GM21529 (cell line): ENCODE results near the gene ITGB8.

Experiments
- ATAC-seq: cut with Tn5 transposase; IDR thresholded peaks from one replicate; pipeline ENCODE4 v1.9.1; 2021; ENCODE audit not compliant: unreplicated experiment

Gene ITGB8

GRCh38 chr7:20331910-20332813 lies 1.5 kb downstream of the ITGB8 start:
- ATAC-seq, result no peak

DNA sequence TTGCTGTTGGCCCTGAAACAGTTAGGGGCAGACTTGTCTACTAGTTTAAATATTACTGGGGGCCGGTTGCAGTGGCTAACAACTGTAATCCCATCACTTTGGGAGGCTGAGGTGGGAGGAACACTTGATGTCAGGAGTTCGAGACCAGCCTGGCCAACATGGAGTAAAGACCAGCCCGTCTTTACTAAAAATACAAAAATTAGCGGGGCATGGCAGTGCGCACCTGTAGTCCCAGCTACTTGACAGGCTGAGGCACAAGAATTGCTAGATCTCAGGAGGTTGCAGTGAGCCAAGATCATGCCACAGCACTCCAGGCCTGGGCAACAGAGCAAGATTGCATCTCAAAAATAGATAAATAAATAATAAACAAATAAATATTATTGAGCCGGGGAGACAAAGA lies 7.6 kb downstream of the ITGB8 start:
- no peak for ATAC-seq

- no peak for ATAC-seq
Measured at GRCh38 chr7:20340839-20341238, 10.1 kb downstream of the ITGB8 start.

- ATAC-seq, result no peak
Measured at GRCh38 chr7:20343205-20343604, 12.5 kb downstream of the ITGB8 start.

GRCh38 chr7:20343941-20344340 lies 13.2 kb downstream of the ITGB8 start:
- ATAC-seq, result no peak

DNA sequence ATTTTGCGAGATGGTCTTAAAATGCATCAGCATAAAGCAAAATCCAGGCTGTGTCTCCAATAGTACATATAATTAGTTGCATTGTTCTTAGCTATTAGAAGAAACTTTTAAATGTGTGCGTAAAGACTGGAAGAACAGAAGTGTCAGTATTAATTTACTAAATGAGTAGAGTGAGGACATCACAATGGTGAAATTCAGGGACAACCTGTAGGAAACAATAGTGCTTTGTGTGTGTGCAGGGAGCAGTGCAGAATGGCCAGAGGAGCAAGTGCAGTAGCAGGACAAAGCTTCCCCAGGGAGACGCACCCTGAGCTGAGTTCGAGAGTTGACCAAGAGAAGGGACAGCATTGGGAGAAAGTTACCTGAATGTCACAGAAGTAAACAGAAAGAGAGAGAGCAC lies 13.7 kb downstream of the ITGB8 start:
- ATAC-seq, result no peak

- no peak for ATAC-seq
Measured at GRCh38 chr7:20346577-20346976, 15.9 kb downstream of the ITGB8 start.

- no peak for ATAC-seq
Measured at GRCh38 chr7:20347680-20348079, 17.0 kb downstream of the ITGB8 start.

DNA sequence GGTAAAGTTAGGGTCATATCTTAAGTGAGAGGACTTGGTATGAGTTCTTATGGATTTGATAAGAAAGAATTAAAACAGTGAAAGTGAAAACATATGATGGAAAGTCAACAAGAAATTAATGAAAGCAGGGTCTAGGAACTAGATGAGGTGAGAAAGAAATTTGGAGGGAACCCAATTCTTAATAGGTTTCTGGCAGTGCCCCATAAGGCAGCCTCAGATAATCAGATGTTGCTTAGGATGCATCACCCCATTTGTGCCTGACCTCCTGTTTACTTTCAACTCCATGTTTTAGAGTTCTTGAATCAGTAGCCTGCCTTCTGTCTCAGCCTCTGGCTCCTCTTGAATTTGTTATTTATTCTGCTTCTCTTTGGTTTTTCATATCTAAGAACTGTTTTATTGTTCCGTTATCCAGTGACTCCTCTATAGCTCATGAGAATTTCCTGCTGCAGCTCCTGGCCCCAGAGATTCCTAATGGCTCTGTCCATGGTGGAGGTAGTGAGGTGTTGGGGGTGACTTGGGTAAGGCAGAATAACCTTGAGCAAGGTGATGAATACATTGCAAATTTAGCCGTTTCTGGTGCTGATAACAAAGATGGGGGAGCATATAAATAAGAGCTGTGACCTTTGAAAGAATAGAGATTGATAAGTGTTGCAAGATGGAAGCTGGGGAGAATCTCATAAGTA lies 17.6 kb downstream of the ITGB8 start:
- ATAC-seq, result no peak

- ATAC-seq, result no peak
Measured at GRCh38 chr7:20350518-20350951, 19.8 kb downstream of the ITGB8 start.

GRCh38 chr7:20350996-20351692 lies 20.4 kb downstream of the ITGB8 start:
- no peak for ATAC-seq

GRCh38 chr7:20351901-20352300 lies 21.2 kb downstream of the ITGB8 start:
- ATAC-seq, result no peak

- no peak for ATAC-seq
Measured at GRCh38 chr7:20352573-20353306, 22.0 kb downstream of the ITGB8 start.

DNA sequence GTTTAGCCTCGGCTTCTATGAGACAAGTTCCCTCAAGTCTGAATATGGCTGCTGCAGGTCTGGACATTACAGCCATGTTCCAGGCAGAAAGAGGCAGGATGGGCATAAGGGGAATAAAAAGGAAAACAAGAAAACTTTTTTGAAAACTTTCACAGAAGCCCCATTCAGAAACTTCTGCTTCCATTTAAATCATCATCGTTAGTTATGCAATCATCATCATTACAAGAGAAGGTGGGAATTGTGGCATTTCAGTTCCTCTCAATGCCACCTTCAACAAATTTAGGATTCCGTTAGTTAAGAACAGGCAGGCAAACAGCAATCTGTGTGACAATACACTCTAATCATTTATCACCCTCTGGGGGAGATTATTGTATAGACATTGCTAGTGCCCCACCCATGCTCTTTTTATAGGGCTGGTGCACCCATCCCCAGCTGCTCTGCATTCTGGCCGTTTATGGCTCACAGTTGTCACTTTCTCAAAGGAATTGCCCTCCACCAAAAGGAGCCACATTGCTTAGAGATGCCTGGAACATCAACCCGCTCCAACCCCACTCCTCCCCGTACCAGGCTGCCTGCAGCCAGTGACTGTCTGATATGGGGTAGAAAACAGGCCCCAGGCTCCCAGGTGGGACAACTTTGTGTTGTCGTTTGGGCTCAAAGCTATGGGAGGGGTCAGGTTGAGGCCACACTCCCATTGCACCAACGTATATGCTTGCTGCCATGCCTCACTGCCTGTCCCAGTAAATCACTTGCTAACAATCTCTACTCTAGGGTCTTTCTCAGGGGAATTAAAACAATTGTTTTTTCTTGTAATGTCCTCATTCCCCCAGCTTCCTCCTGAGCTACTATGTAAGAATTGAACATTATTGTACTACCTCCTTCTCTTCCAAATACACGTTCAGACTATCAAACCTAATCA lies 24.2 kb downstream of the ITGB8 start:
- no peak for ATAC-seq

GRCh38 chr7:20358106-20358505 lies 27.4 kb downstream of the ITGB8 start:
- ATAC-seq, result no peak

GRCh38 chr7:20358762-20359282 lies 28.1 kb downstream of the ITGB8 start:
- ATAC-seq, result no peak

DNA sequence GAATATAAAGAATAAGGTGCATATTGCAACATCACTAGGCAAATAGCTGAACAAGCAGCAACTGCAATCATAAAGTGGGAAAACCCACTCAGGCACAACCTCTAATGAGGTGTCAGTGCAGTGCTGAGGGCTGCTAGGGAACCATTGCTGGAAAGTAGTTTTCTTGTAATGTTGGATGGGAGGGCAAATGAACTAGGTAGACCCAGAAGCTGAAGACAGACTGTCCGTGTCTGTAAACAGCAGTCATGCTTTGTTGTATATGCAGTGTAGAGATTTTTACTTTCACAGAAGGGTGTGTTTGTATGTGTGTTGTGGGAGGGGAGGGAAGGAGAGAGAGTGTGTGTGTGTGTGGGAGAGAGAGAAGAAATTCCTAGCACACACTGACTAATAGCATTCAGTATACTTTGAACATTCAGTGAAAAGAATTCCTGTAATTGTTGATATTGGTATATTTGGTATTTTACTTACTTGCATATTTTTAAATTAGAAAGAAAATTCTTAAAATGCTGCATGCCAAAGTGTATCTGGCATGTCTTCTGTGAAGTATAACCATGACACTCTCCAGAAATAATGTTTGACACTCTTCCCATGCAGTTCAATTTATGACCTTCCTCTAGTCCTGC lies 28.8 kb downstream of the ITGB8 start:
- no peak for ATAC-seq

DNA sequence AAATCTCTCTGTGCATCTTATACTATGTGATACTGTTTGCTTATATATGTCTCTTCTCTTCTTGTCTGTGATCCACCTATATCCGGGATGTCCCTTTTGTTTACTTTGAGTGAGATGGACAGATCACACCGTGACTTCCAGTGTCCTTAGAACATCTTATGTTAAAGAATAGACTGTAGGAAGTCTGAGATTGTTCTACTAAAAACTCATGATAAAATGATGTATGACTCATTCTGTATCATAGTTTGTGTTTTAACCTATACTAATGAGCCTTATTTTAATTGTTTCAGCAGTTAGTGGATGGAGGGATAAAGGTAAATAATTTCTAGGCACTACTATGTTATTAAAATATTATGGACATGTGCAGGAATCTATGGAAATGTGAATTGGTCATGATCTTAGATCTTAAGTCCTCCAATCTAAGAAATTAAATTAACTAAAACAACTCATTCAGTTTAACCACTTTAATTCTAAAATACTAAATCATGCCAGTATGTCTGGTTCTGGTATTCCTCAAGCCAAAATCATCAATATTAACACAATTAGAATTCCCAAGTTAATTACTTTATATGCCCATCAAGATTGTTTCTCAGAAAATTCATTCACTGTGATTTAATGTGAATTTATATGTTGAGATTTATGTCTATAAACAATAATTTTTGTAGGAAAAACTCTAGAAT lies 32.0 kb downstream of the ITGB8 start:
- ATAC-seq, result no peak
